ENCODE measurements around the gene TIMMDC1.

GRCh38 chr3:119534296-119534695 is 35.9 kb downstream of the TIMMDC1 start:
- TF ChIP-seq POLR2AphosphoS5 (IDR thresholded peaks at IDR 0.05; ENCODE audit: low read depth, low read length) (no peak), FOSL2 (IDR thresholded peaks at IDR 0.05; ENCODE audit: borderline replicate concordance, low read depth) (no peak), SIN3A (IDR thresholded peaks at IDR 0.05; ENCODE audit: borderline replicate concordance, low read depth, low read length) (no peak), USF2 (IDR thresholded peaks at IDR 0.05; ENCODE audit: borderline replicate concordance, low read depth, low read length) (no peak), ZBTB33 (IDR thresholded peaks at IDR 0.05; ENCODE audit: borderline replicate concordance, low read depth) (no peak)
